Kidney glomerular epithelial cell (primary cell): ENCODE data around the gene FUT7.

ENCODE experiments used
- DNase-seq: peaks from one replicate; lab custom pipeline; 2025; lab: John Stamatoyannopoulos, UW

Gene FUT7

DNA sequence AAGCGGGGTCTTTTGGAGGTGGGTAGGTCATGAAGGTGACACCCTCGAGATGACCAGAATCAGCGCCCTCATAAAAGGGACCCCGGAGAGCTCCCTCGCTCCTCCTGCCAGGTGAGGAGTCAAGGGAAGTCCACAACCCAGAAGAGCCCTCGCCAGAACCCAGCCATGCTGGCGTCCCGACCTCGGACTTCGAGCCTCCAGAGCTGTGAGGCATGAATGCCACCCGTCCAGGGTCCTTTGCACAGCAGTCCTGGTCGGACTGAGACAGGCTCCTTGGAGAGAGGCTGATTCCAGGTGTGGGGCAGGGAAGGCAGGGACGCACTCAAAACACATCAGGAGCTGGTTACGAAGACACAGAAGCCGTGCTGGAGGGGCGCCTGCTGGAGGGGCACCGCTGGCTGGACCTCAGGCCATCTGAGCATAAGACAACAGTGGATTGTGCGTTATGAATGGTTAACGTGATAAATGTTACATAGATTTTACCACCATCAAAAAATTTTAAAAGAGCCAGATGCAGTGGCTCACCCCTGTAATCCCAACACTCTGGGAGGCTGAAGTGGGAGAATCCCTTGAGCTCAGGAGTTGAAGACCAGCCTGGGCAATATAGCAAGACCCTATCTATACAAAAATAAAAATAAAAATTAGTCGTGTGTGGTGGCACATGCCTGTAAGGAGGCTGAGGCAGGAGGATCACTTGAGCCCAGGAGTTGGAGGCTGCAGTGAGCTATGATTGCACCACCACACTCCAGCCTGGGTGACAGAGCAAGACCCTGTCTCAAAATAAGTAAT, 29.8 kb downstream of the FUT7 start:
- DNase-seq, result no peak

DNA sequence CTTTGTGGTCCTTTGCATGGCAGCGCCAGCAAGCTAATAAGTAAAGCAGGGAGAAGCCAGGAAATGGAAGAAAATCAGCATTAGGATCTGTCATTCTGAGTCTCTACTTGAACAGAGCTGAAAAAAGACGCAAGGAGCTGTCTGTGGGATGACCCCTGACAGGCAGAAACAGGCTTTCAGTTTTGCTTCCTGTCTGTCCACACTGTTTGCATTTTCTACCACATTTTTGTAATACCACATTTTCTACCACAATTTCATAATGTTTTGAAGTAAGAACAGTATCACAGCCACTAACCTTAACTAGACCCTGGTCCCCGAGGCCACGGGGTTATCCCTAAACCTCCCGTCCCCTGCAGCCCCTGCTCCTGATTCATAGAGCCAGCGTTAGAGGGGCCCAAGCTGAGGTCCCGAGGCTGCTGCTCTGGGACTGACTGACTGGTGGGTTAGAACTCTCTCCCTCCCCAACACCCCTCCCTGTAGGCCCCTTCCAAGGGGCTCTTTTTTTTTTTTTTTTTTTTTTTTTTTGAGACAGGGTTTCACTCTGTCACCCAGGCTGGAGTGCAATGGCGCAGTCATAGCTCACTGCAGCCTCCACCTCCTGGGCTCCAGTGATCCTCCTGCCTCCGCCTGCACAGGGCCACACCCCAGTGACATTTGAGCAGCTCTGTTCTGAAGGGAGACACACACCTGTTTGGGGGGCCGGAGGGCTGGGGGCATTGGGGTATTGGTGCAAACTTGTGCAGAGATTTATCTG, 31.5 kb downstream of the FUT7 start:
- peak; percentile 16 for DNase-seq

DNA sequence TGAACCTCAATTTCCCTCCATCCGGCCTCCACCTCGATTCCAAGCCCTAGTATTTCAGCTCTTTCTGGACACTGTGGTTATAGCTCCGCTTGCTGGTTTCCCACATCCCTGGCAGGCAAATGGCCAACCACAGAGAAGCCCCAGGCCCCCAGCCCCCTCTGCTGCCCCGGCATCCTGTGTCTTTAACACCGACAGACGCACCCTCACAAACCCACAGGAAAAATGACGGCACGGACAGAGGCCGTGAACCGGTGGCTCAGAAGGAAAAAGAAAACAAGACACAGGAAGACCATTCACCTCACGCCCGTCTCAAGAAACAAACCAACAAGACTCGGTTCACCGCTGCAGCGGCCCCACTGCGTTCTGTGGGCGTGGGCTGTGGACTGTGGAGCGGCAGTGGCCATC, 34.1 kb downstream of the FUT7 start:
- no peak for DNase-seq

DNA sequence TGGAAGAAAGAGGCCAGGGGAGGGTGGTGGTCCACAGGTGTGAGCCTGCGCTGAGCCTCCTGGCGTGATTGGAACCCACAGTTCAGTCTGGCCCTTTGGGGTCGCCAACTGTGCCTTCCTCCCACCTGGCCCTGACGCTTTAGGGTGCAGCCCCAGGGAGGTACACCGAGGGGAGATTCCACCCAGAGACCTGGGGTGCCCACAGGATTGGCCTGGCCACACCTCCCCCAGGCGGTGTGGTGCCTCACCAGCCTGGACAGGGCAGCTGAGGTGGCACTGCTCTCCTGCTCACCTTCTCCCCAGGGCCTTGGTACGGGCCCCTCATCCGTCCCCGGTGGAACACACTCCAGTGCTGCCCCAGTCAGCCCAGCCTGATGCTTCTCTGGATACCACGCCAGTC, 34.5 kb downstream of the FUT7 start:
- no peak for DNase-seq

DNA sequence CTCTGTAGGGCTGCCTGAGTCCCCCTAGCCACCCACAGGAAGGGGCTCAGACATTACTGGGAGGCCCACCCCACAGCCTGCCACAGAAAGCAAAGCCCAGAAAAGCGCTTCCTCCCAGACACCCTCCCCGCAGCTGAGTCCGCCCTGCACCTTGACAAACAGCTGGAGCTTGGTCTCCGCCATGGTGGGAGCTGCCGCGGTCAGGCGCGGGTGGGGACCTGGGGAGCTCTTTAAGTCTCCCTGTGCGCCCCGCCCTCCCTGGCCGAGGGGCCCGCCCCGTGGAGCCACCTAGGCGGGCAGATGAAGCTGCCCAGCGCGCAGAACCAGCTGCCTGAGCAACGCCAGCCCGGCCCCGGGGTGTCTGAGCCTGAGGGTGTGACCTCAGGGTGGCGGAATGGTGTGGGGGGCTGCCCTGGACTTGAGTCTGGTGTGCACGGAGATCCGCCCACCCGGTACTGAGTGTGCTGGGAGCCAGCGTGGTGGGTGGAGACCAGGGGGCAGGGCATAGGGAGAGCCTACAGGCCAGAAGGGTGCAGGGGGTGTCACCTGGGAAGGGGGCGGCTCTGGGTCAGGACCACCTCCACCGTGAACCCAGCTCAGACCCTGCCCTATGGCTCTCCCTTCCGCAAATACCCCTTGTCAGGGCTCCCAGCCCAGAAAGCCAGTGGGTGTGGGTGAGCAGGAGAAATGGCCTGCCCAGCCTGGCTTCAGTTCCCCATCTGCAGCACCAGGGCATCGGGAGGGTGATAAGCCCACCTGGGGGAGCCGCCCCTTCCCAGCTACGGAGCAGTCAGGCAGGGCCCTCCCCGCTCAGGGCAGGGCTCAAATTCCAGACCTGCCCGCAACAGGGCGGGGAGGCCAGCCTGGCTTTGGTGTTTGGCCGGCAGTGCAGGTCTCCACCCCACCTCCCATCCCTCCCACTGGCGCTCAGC, 35.3 kb downstream of the FUT7 start, which contains the start of gene CLIC3:
Gene CLIC3 (minus strand): TSS at position 208 of the 932 bp plus-strand sequence. CDS start 25 bp downstream, at position 183.
- no peak for DNase-seq

DNA sequence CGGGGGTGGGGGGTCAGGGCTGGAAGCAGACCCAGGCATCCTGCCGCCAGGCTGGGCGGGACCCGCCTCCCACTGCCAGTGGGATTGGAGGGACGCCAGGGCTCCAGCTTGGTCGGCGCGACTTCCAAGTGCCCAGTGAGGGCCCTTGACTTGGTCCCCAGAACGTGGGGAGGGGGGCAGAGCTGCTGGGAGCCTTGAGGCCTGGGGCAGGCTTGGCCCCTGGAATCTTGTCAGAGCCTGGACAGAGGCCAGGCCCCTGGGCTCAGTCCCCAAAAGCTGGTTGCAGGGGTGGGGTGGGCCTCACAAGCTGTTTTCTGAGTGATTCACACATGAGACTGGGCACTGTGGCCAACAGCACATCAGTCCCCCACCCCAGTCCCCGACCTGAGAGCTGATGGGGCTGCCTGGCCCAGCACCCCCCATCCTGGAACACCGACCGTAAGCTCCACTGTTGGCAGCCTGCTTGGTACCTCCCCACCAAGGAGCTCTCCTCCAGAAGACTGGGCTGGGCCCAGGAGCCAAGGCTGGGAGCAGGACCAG, 36.0 kb downstream of the FUT7 start:
- no peak for DNase-seq

DNA sequence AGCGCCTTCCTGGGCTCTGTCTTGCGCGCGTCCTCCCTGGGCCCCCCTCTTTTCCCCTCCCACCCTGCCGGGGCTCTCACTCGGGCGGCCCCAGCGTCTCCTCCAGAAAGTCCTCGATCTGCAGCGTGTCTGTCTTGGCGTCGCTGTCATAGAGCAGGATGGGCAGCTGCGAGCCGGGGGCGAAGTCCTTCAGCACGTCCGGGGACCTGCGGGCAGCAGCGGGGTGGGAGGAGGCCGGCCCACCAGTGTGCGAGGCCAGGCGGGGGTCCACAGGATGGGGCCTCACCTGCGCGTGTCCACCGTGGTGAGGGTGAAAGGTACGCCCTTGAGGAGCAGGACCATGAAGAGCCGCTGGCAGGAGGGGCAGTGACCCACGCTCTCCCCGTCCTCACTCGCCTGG, 36.5 kb downstream of the FUT7 start:
- DNase-seq, result no peak

DNA sequence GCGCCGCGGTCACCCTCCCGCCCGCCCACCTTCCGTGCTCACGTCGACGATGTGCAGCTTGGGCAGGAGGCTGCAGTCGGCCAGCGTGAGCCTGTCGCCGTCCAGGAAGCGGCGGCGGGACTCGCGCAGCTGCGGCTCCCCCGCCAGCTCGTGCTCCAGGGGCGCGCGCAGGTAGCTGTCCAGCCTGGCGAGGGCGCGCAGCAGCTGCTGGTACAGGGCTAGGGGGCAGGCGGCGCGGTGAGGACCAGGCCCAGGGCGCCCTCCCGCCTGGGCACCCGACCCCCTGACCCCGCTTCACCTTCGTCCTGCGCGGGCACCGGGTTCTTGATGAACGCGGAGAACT, 37.0 kb downstream of the FUT7 start:
- no peak for DNase-seq

DNA sequence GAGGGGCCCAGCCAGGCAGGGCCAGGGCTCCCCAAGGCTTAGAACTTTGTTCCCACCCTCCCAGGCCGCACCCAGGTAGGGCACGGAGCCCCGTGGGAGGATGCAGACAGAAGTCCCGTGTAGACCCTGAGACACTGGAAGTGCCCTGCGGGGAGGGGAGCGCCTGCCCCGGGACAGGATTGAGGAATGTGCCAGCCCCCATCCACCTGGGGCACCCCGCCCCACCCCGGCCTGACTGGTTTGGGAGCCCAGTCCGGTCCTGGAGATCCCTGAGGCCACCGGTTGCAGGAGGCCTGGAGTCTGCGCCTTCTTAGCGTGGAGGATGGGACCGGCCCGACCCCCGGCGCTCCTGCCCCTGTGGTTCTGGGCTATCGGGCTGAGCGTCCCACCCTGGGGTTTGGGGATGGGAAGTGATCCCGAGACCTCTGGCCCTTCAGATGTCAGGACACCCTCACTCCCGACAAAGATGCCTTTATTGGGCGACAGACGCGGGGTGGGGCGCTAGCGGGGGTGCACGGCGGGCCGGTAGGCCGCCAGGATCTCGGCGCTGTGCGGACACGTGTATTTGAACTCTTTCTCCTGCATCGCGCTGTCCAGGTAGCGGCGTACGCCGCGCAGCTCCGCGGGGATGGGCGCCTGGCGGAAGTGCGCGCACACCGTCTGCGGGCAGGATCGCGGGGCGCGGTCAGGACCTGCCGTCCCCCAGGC, 37.6 kb downstream of the FUT7 start:
- no peak for DNase-seq

DNA sequence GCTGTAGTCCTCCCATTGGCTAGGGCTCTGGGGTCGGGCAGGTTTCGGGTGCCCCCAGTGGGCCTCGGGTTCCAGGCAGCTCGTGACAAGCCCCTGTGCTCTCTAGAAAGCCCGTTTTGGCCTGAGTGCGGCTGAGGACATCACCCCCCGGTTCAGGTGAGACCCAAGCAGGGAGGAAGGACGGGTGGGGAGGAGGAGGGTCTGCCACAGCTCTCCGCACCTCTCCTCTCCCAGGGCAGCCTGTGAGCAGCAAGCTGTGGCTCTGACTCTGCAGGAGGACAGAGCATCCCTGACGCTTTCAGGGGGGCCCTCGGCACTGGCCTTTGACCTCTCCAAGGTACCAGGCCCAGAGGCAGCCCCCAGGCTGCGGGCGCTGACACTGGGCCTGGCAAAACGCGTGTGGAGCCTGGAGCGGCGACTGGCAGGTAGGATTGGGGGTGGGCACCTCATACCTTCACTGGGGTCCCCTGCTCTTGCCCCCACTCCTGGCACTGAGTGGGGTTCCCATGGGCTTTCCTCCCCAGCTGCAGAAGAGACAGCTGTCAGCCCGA, 39.0 kb downstream of the FUT7 start:
- no peak for DNase-seq

DNA sequence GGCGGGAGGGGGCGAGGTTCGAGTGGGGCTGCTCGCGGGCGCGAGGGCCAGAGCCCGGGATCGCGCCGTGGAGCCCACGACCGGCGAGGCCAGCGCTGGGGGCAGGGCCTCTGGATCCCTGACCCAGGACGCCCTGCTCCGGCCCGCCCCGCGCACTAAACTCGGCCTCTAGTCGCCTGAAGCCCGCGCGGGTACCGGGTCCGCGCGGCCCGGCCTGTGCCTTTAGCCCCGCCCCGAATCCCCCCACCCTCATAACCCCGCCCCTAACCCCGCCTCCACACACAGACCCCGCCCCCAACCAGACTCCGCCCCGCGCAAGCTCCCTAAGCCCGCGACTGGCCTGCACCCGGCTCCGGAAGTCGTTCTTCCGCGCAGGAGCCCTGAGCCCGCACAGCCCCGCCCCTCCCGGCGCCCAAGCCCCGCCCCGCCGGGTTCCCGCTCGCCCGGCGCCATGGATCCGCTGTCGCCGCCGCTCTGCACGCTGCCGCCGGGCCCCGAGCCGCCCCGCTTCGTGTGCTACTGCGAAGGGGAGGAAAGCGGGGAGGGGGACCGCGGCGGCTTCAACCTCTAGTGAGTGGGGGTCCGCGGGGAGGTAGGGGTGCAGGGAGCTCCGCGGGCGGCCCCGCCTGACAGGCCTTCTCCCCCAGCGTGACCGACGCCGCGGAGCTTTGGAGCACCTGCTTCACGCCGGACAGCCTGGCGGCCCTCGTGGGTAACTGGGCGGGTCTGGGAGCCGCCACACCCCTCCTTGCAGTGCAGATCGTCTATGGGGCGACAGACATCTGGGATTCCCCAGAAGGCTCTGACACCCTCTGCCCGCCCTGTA, 39.7 kb downstream of the FUT7 start, which contains the start of gene PAXX:
Gene PAXX (plus strand): TSS at position 430 of the 826 bp plus-strand sequence. CDS start 22 bp downstream, at position 452.
- peak; percentile 67 for DNase-seq

DNA sequence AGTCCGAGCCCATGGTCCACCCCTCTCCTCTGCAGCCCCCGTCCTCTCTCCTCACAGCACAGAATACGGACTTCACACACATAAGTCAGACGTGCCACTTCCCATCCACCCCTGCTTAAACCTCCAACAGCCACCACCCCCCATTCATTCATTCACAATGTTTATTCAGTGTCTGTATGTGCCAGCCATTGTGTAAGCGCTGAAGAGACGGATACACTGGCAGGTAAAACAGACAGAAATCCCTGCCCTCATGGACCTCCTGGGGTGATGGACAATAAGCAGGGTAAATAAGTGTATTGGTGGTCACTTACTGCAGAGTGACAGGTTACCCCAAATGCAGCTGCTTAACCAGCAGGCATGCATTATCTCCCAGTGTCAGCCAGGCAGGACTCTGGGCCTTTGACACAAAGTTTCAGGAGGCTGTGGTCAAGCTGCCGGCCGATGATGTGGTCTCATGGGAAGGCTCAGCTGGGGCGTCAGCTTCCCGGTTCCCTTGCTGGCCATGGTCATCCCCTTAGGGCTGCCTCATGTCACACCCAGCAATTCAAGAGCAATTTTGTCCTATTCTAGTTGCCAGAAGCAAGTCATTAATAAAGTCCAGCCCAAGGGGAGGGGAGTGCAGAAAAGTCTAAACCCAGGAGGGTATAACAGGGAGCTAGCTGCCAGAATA, 41.5 kb downstream of the FUT7 start:
- DNase-seq, result no peak

DNA sequence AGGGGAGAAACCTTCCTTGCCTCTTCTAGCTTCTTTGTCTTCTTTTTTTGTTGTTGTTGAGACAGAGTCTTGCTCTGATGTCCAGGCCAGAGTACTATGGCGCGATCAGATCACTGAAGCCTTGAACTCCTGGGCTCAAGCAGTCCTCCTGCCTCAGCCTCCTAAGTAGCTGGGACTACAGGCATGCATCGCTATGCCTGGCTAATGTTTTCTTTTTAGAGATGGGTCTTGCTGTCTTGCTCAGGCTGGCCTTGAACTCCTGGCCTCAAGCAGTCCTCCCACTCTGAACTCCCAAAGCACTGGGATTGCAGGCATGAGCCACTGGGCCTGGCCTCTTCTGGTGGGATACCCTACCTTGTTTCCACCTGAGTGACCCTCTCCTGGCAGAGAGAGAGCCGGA, 43.0 kb downstream of the FUT7 start:
- no peak for DNase-seq

DNA sequence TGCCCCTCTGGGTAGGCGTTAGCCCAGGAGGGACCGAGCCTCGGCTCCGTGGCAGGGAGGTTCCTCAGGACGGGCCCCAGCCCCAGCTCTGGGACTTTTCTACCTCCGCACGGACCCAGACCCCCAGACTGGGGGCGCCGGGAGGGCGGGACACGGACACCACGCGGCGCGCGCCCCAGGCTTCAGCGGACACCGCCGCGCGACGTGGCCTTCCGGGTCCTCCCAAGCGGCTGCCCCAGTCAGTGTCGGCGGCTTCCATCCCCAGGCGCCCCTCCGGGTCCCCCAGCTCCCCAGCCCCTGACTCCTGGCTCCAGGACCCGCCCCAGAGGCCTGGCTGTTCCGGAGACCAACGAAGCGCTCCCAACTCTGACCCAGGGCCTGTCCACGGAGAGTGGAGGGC, 46.0 kb downstream of the FUT7 start:
- no peak for DNase-seq

DNA sequence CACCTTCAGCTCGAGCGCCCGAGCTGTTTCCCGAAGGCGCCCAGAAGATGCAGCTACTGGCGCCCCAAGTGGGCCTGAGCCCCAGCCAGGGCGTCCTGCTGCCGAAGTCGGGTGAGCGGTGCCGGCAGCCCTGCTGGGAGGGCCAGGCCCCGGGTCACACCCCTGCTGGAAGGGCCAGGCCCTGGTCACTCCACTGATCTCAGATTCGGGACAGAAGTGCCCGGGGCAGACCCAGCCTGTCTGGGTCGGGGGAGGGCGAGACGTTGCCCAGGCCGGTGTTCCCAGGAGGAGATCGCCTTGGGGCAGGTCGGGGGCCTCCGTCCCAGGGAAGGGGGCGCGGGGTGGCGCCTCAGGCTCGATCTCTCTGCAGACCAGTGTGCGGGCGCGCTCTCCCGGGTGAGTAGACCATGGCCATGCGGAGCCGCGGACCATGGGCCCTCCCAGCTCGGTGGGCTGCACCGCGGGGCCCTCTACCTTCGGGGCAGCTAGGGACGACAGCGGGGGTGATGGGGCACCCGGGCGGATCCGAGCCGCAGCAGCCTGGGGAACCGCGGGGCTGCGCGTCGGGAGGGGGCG, 46.8 kb downstream of the FUT7 start:
- no peak for DNase-seq

DNA sequence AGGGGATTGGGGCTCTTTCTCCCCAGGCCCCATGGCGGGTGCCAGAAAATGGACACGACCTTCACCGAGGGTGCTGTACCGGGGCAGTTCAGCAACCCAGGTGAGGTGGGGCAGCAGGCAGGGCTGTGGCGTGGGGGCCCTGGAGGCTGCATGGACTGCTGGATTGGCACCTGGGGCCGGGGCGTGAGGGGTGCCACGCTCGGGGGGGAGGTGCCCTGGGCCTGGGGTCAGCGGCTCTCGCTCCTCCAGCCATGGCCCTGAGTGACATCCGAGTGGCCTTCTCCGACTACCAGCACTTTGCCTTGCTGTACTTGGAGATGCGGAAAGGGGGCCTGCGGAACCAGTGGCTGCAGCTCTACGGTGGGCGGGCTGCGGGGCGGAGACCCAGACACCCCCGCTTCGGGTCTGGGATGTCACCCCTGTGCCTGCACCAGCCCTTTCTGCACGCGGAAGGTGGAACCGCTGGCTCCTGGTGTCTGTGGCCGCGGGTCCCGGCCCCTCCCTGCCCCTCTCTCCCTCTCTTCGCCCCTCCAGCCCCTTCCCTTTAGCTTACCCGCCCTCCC, 47.3 kb downstream of the FUT7 start:
- DNase-seq, result no peak

DNA sequence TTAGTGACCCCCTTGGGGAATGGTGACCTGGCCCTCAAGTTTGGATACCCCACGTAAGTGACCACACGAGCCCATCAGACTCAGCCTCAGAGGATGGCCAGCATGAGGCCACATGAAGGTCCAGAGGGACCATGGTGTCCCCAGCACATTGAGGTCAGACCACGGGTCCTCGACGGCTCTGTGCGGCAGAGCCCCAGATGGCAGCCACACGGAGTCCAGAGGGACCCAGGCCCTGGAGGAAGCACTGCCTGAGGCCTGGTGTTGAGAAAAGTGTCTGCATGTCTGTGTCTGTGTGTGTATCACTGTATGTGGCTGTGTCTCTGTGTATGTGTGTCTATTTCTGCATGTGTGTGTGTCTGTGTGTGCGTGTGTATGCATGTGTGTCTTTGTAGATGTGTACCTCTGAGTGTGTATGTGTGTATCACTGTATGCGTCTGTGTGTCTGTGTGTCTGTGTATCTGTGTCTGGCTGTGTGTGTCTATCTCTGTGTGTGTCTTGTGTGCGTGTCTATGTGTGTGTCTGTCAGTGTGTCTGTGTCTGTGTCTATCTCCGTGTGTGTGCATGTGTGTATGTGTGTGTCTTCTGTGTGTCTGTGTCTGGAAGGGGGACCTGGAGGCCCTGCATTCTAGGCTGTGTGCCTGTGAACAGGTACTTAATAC, 48.1 kb downstream of the FUT7 start:
- DNase-seq, result no peak

DNA sequence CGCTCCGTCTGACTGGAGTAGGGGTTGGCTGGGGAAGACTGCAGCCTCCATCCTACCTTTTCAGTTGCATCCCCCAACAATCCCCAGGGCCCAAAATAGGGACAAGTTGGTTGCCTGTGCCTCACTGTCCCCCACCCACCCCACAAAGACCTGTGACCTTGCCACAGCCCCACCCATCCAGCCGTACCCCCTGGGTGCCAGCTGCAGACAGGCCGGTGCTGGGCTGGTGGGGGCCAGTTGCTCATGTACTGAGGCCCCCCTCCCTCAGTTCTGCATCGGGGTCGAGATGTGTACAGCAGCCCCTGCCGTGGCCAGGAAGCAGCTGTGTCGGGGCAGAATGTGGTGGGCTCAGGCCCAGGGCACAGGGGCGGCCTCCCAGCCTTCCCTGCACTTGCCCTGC, 48.7 kb downstream of the FUT7 start:
- no peak for DNase-seq
